GM12872 (cell line): Measurements from ENCODE around the gene LRBA.

Source experiments
- TF ChIP-seq, protein P1 (sequence below): IDR thresholded peaks from 3 replicates; pipeline ENCODE4 v1.5.1; 2011; ENCODE audit warnings: low read depth, mild to moderate bottlenecking, low read length, moderate library complexity; ENCODE audit not compliant: insufficient read depth

The LRBA gene

DNA sequence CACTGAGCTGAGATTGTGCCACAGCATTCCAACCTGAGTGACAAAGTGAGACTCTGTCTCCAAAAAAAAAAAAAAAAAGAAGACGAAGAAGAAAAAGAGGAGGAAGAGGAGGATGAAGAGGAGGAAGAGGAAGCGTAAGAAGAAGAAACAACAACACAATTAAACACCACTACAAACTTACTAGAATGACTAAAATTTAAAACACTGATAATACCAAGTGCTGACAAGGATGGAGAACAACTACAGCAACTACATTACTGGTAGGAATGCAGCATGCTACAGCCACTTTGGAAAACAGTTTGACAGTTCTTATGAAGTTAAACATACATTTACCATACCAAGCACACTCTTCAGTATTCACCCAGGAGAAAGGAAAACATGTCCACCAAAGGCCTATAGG, 24.1 kb downstream of the LRBA start:
- TF ChIP-seq, protein P1, sequence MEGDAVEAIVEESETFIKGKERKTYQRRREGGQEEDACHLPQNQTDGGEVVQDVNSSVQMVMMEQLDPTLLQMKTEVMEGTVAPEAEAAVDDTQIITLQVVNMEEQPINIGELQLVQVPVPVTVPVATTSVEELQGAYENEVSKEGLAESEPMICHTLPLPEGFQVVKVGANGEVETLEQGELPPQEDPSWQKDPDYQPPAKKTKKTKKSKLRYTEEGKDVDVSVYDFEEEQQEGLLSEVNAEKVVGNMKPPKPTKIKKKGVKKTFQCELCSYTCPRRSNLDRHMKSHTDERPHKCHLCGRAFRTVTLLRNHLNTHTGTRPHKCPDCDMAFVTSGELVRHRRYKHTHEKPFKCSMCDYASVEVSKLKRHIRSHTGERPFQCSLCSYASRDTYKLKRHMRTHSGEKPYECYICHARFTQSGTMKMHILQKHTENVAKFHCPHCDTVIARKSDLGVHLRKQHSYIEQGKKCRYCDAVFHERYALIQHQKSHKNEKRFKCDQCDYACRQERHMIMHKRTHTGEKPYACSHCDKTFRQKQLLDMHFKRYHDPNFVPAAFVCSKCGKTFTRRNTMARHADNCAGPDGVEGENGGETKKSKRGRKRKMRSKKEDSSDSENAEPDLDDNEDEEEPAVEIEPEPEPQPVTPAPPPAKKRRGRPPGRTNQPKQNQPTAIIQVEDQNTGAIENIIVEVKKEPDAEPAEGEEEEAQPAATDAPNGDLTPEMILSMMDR, result no peak

DNA sequence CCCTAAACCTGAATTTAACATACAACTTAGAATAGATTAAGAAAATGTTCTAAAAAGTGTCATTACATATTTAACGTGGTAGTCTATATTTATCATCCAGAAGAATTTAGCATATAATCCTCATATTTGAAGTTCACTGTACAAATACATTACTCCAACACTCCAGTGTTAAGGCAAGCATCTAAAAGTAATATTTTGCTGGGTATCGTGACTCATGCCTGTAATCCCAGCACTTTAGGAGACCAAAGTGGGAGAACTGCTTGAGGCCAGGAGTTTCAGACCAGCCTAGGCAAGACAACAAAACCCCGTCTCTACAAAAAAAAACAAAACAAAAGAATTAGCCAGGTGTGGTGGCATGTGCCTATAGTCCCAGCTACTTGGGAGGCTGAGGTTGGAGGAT, 24.8 kb downstream of the LRBA start:
- TF ChIP-seq, protein P1, result no peak

DNA sequence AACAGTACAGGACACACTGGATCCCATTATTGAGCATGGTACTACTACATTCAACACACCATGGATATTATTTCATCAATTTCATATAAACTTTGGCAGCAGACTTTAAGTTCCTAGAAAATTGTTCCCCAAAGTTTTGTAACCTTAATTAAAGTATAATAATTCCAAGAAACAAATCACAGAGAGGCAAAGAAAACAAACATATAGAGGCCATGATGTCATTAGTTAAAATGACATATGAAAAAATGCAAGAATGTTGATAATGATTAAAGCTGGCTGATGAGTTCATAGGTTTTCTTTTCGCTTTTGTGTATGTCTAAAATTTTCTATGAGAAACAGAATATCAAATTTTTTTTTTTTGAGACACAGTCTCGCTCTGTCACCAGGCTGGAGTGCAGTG, 26.8 kb downstream of the LRBA start:
- TF ChIP-seq, protein P1, result no peak

DNA sequence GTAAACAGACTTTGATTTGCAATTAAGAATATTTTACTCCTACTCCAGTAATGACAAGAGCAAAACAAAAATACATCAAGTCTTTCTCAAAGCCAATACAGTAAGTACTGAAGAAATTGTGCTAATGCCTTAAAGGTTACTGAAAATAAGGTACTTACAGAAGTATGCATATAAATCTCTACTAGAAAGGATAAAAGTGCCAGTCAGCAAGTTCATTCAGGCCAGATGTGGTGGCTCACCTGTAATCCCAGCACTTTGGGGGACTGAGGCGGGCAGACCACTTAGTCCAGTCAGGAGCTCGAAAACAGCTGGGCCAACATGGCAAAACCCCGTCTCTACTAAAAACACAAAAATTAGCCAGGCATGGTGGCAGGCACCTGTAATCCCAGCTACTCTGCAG, 27.9 kb downstream of the LRBA start:
- TF ChIP-seq, protein P1, result no peak

DNA sequence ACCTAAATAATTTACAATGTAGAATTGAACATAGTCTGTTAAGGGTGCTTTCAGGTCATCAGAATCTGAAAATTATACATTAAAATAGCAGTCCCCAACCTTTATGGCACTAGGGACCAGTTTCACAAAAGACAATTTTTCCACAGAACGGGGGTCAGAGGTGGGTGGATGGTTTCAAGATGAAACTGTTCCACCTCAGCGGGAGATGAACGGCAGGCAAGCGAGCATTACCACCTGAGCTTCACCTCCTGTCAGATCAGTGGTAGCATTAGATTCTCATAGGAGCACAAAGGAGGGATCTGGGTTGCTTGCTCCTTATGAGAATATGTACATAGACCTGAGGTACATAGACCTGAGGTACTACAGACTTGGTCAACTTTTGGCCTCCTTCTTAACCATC, 29.0 kb downstream of the LRBA start:
- TF ChIP-seq, protein P1, result no peak

DNA sequence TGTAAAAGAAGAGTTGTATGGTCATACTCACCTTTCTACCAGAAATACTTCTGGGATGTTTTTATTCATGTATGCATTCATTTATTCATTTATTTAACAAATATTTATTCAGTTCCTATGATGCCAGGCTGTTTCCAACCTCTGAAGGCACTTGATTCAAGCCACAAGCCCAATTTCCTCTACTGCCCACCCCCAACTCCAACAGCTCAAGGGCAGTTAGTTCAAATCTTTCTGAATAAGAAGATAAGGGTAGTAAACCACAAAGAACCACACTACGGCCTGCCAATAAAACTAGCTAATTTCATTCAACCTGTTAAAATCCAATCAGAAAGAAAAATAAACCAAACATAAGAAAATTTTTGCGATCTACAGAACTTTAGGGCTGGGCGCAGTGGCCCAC, 31.2 kb downstream of the LRBA start:
- TF ChIP-seq, protein P1, result no peak

DNA sequence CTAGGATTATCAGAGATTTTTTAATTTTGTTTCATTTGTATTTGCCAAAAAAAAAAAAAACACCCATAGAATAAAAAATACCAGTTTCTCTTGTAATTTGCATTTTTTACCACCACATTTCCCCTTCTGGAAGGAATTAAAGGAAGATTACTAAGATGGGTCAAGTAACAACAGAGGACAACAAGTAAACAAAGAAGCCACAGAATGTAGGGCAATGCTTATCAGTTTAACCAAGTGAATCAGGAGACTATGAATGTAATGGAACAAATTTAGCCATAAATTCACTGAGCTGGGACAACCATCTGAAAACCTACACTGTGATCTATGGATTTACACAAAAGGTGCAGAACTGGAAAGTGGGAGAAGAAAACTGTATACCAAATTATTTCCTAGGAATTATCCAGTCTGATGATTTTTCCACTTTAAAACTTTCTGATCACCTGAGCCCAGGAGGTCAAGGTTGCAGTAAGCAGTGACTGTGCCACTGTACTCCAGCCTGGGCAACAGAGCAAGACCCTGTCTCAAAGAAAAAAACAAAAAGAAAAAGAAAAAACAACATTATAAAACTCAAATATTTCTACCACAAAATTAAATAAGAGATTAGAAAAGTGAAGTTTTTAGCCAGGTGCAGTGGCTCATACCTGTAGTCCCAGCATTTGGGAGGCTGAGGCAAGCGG, 32.4 kb downstream of the LRBA start:
- TF ChIP-seq, protein P1, result no peak
